ENCODE data around the gene DCHS2.

The DCHS2 gene

GRCh38 chr4:154485127-154485773 is 6.3 kb downstream of the DCHS2 start:
- in situ Hi-C loops (cut with HindIII; ENCODE audit: low pct_unique_long_range_greater_than_20kb, low sequenced_read_pairs) = no loop called here
- no peak for DNase-seq (ENCODE audit: low read depth in 1 of 2, low spot score in 1 of 2)

GRCh38 chr4:154478547-154478946 is 13.1 kb downstream of the DCHS2 start:
- in situ Hi-C loops (cut with HindIII; ENCODE audit: low pct_unique_long_range_greater_than_20kb, low sequenced_read_pairs) = no loop called here
- no peak for TF ChIP-seq JUND (IDR thresholded peaks at IDR 0.05; ENCODE audit: low read depth)
- no peak for DNase-seq (ENCODE audit: low read depth in 1 of 2, low spot score in 1 of 2)

More at GRCh38 chr4:154485127-154485773, 6.3 kb downstream of the DCHS2 start:
- TF ChIP-seq JUND (IDR thresholded peaks at IDR 0.05; ENCODE audit: low read depth) = no peak

GRCh38 chr4:154478128-154478527 is 13.5 kb downstream of the DCHS2 start:
- no peak for TF ChIP-seq JUND (IDR thresholded peaks at IDR 0.05; ENCODE audit: low read depth)
- in situ Hi-C loops (cut with HindIII; ENCODE audit: low pct_unique_long_range_greater_than_20kb, low sequenced_read_pairs) = no loop called here
- no peak for DNase-seq (ENCODE audit: low read depth in 1 of 2, low spot score in 1 of 2)

- no peak for TF ChIP-seq JUND (IDR thresholded peaks at IDR 0.05; ENCODE audit: low read depth)
- in situ Hi-C loops (cut with HindIII; ENCODE audit: low pct_unique_long_range_greater_than_20kb, low sequenced_read_pairs) = no loop called here
These were observed 15.4 kb downstream of the DCHS2 start for GRCh38 chr4:154476232-154476631.

DNA sequence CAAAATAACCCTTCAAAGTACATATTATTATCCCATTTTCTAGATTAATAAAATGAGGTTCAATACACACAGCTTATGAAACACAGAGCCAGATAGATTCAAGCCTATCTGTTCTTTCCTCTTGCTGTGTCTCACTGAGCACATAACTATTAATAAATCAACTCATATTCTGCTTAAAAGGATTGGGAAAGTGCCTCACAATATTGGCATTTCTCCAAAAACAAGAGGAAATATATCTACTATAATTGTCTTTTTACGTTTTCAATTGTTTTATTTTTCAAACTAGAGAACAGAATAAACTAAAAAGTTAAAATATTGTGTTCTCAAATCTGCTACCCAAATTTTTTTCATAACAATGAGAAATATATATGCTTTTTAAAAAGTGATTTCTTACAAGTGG is 15.8 kb downstream of the DCHS2 start:
- no peak for TF ChIP-seq JUND (IDR thresholded peaks at IDR 0.05; ENCODE audit: low read depth)
- no peak for DNase-seq (ENCODE audit: low read depth in 1 of 2, low spot score in 1 of 2)
- in situ Hi-C loops (cut with HindIII; ENCODE audit: low pct_unique_long_range_greater_than_20kb, low sequenced_read_pairs) = no loop called here

More at GRCh38 chr4:154476232-154476631, 15.4 kb downstream of the DCHS2 start:
- DNase-seq (ENCODE audit: low read depth in 1 of 2, low spot score in 1 of 2) = no peak

DNA sequence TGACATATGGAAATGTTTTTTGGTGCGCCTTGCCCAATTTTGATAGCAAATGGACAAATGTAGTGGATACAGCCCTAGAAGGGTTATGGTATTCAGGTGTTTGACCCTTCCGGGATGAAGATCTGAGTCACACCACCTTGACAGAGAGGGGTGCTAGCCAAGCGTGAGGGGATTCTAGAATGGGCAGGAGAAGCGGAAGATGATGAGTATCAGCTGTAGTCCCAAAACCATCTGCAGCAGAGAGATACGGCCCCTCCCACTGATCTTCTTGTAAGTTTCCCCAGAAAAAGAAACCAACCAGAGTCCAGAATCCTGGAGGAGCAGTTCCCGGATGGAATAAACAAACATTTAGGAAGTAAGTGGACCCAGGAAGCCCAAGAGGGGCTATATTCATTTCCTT is 18.1 kb downstream of the DCHS2 start:
- DNase-seq (ENCODE audit: low read depth in 1 of 2, low spot score in 1 of 2) = no peak
- TF ChIP-seq JUND (IDR thresholded peaks at IDR 0.05; ENCODE audit: low read depth) = no peak
- in situ Hi-C loops (cut with HindIII; ENCODE audit: low pct_unique_long_range_greater_than_20kb, low sequenced_read_pairs) = no loop called here

DNA sequence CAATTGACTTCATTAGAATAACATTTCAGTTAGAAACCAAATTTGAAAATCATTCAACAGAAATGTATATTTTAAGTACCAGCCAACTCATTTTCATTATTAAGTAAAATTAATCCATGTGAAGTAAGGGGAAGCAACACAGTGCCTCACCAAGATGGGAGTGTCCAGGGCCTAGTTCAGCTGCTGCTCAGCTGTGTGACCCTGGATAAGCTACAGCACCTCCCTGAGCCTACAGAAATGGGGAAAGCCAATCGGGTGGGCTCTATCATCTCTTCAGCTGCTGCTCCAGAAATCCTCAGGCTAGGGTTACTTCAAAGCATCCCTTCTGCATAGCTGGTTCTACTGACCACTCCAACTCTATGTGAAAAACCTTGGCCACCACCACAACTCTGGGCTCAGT is 18.7 kb downstream of the DCHS2 start:
- no peak for DNase-seq (ENCODE audit: low read depth in 1 of 2, low spot score in 1 of 2)
- in situ Hi-C loops (cut with HindIII; ENCODE audit: low pct_unique_long_range_greater_than_20kb, low sequenced_read_pairs) = no loop called here
- no peak for TF ChIP-seq JUND (IDR thresholded peaks at IDR 0.05; ENCODE audit: low read depth)

DNA sequence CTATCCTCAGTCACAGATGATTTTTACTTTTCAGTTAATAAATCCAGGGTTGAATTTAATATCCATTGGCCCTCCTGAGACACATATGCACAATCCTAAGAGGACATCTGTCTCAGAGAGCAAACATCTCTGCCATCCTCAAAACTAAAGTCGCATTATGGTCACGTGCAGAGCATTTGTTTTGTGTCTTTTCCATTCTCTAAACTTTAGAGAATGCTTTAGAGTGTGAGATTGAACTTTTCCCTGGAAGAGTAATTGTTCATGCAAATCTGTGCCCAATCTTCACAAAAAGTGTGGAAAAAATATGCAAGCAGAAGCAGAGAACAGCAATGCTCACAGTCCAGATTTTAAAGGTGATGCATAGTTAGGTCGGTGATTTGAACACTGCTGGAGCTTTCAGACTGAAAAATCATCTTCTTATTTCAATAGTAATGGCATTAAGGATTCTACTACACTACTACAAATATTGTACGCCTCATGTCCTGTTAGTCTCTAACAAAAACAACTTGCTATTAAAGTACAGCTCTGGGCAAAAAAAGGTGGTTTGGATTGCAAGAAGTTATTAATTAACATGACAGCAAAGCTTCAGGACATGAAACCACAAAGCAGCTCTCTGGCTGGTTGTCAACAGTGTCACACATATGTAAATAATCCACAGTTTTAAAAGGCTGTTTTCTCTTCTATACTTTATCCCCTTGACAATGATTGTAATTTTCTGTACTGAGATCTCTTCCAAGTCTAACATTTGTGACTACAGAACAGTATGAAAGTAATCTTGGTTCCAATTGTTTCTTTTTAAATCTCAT is 19.9 kb downstream of the DCHS2 start:
- in situ Hi-C loops (cut with HindIII; ENCODE audit: low pct_unique_long_range_greater_than_20kb, low sequenced_read_pairs) = no loop called here
- TF ChIP-seq JUND (IDR thresholded peaks at IDR 0.05; ENCODE audit: low read depth) = no peak
- no peak for DNase-seq (ENCODE audit: low read depth in 1 of 2, low spot score in 1 of 2)

- no peak for TF ChIP-seq JUND (IDR thresholded peaks at IDR 0.05; ENCODE audit: low read depth)
- in situ Hi-C loops (cut with HindIII; ENCODE audit: low pct_unique_long_range_greater_than_20kb, low sequenced_read_pairs) = no loop called here
- no peak for DNase-seq (ENCODE audit: low read depth in 1 of 2, low spot score in 1 of 2)
These were observed 20.6 kb downstream of the DCHS2 start for GRCh38 chr4:154471032-154471431.

GRCh38 chr4:154467886-154468285 is 23.7 kb downstream of the DCHS2 start:
- DNase-seq (ENCODE audit: low read depth in 1 of 2, low spot score in 1 of 2) = no peak
- in situ Hi-C loops (cut with HindIII; ENCODE audit: low pct_unique_long_range_greater_than_20kb, low sequenced_read_pairs) = no loop called here
- no peak for TF ChIP-seq JUND (IDR thresholded peaks at IDR 0.05; ENCODE audit: low read depth)

DNA sequence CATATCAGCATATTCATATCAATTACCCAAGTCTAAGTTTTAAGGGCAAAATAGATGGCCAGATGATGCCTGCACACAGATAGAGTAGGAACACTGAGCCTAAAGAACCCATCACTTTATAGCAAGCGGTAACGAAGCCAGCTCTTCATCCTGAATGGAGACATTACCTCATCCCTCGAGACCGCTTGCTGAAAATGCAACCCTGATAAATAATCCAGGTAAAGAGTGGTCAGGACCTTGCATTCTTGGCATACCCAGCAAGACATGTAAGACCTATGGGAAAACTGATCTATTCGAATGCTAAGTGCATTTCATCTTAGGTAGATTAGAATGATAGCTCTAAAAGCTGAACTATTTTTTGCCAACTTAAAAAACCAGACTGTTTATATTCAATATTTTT is 25.3 kb downstream of the DCHS2 start:
- no peak for DNase-seq (ENCODE audit: low read depth in 1 of 2, low spot score in 1 of 2)
- in situ Hi-C loops (cut with HindIII; ENCODE audit: low pct_unique_long_range_greater_than_20kb, low sequenced_read_pairs) = no loop called here
- no peak for TF ChIP-seq JUND (IDR thresholded peaks at IDR 0.05; ENCODE audit: low read depth)

DNA sequence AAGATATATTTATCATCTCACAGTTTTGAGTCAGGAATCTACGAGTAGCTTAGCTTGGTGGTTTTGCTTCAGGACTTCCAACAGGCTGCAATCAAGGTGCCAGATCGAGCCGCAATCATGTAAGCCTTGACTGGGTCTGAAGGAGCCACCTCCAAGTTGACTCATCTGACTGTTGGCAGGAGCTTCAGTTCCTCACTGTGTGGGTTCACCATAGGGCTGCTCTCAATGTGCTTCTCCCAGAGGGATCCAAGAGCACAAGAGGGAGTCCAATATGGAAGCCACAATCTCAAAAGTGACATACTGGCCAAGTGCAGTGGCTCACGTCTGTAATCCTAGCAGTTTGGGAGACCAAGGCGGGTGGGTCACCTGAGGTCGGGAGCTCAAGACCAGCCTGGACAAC is 26.5 kb downstream of the DCHS2 start:
- TF ChIP-seq JUND (IDR thresholded peaks at IDR 0.05; ENCODE audit: low read depth) = no peak
- in situ Hi-C loops (cut with HindIII; ENCODE audit: low pct_unique_long_range_greater_than_20kb, low sequenced_read_pairs) = no loop called here
- DNase-seq (ENCODE audit: low read depth in 1 of 2, low spot score in 1 of 2) = no peak

DNA sequence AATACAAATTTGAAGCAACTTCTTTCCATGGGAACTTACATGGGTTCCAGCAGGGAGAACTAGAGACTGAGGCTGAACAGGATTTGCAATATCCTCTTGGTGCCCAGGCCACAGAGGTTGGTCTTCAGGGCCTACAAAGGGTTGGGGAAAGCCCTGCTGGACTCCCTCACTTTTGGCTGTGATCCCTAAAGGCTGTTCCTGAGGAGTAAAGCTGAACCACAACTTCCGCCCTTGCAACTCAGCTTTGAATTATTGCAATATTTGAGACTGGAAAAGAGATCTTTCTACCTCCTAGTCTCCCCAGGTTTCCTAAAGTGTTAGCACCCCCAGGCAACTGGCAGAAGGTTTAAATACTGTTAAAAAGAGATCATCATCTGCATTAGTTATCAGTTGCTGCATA is 26.9 kb downstream of the DCHS2 start:
- no peak for DNase-seq (ENCODE audit: low read depth in 1 of 2, low spot score in 1 of 2)
- no peak for TF ChIP-seq JUND (IDR thresholded peaks at IDR 0.05; ENCODE audit: low read depth)
- in situ Hi-C loops (cut with HindIII; ENCODE audit: low pct_unique_long_range_greater_than_20kb, low sequenced_read_pairs) = no loop called here

Data from T47D (cell line).